Measurements from ENCODE around the gene FER1L5.

DNA sequence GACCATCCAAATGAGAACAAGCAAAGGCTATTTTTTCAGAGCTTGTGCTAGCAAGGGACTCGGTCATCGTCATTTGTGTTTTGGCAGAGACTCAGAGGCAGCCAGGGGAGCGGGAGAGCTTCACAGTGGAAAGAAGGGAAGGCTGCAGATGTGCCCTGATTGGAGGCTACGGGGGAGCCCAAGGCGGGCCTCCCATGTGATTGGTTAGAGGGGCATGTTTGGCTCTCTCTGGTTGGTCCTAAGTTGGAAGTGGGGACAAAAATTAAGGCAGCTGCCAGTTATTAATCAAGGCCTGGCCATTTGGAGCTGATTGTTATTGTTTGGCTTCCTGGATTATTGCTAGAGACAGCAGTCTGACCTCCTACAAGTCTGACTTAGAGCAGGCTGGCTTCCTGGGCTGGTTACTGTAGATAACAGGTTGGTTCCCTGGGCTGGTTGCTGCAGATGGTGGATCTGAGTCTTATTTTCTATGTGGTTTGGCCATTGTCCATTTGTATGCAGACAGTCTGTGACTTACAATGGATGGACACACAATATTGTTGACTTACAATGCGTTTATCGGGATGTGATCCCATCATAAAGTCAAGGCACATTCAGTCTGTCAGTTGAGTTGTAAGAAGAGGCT, 5.9 kb downstream of the FER1L5 start:
- TF ChIP-seq, protein P1, sequence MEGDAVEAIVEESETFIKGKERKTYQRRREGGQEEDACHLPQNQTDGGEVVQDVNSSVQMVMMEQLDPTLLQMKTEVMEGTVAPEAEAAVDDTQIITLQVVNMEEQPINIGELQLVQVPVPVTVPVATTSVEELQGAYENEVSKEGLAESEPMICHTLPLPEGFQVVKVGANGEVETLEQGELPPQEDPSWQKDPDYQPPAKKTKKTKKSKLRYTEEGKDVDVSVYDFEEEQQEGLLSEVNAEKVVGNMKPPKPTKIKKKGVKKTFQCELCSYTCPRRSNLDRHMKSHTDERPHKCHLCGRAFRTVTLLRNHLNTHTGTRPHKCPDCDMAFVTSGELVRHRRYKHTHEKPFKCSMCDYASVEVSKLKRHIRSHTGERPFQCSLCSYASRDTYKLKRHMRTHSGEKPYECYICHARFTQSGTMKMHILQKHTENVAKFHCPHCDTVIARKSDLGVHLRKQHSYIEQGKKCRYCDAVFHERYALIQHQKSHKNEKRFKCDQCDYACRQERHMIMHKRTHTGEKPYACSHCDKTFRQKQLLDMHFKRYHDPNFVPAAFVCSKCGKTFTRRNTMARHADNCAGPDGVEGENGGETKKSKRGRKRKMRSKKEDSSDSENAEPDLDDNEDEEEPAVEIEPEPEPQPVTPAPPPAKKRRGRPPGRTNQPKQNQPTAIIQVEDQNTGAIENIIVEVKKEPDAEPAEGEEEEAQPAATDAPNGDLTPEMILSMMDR (IDR thresholded peaks at IDR 0.05), result no peak
- TF ChIP-seq POLR2AphosphoS5 (IDR thresholded peaks at IDR 0.05), result no peak
